DMS153 (cell line): ENCODE results near the gene PDK4.
"Not testable (repeated sequence)": the region's sequence is repeated elsewhere in the genome, so short reads cannot be mapped to it uniquely, and the experiment has no call there.

Experiments used
- DNase-seq: peaks from one replicate; lab custom pipeline; 2025; lab: John Stamatoyannopoulos, UW

Gene PDK4

DNA sequence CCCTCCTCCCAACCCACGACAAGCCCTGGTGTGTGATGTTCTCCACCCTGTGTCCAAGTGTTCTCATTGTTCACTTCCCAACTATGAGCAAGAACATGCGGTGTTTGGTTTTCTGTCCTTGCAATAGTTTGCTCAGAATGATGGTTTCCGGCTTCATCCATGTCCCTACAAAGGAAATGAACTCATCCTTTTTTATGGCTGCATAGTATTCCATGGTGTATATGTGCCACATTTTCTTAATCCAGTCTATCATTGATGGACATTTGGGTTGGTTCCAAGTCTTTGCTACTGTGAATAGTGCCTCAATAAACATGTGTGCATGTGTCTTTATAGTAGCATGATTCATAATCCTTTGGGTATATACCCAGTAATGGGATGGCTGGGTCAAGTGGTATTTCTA lies 8.5 kb upstream of the PDK4 start:
- not testable (repeated sequence) for DNase-seq

GRCh38 chr7:95604397-95604796 lies 8.1 kb upstream of the PDK4 start:
- not testable (repeated sequence) for DNase-seq

- no peak for DNase-seq
Measured at GRCh38 chr7:95602421-95602820, 6.1 kb upstream of the PDK4 start.

GRCh38 chr7:95601316-95601715 lies 5.0 kb upstream of the PDK4 start:
- no peak for DNase-seq

- DNase-seq: no peak
Measured at GRCh38 chr7:95599069-95599468, 2.8 kb upstream of the PDK4 start.

GRCh38 chr7:95598511-95598910 lies 2.2 kb upstream of the PDK4 start:
- DNase-seq: no peak

GRCh38 chr7:95595746-95596197 lies 544 bp downstream of the PDK4 start:
- no peak for DNase-seq

GRCh38 chr7:95594185-95594584 lies 2.1 kb downstream of the PDK4 start:
- DNase-seq: no peak

DNA sequence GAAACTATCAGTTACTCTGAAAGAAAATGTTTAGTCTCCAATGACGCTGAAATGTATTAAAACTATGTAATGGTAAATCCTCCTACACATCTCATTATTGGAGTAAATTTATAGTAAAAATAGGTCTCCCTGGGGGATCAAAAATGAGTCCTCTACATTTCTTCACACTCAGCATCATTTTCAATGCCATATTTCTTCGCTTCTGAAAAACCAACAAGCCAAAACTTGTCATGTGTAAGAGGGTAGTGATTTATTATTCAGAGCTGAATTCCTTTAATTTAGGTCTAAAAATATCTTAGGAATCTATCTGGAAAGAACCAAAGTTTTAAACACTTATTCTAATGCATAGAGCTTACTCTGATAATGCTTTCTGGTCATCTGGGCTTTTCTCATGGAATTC lies 3.0 kb downstream of the PDK4 start:
- DNase-seq: no peak

DNA sequence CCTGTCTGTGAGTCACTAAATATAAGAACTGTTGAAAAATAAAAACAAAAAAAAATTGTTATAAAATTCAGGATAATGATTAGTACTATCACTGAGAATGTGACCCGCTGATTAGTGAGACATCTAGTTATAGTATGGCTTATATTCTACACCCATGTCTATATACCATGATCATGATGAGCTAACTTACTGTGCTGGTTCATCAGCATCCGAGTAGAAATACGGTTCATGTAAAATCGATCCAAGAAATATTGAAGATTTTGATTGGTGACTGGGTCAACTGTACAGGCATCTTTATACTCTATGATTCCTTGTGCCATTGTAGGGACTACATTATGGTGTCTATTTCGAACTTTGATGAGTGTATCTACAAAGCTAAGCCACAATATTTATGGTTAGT lies 3.7 kb downstream of the PDK4 start:
- DNase-seq: no peak

GRCh38 chr7:95590387-95591248 lies 5.7 kb downstream of the PDK4 start:
- no peak for DNase-seq

DNA sequence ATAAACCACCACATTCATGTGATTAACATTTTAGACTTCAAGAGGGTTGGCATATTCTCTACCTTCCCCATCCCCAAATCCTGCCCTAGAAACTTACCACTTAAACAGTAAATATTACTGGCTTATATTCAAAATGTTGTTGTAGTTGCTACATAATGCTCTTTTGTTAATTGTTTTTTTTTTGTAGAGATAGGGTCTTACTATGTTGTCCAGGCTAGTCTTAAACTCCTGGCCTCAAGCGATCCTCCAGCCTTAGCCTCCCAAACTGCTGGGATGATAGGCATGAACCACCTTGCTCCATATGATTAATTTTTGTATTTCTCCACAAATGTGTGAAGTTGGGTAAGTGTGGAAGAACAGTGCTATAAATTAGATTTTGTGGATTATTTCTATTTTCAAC lies 6.5 kb downstream of the PDK4 start:
- no peak for DNase-seq

DNA sequence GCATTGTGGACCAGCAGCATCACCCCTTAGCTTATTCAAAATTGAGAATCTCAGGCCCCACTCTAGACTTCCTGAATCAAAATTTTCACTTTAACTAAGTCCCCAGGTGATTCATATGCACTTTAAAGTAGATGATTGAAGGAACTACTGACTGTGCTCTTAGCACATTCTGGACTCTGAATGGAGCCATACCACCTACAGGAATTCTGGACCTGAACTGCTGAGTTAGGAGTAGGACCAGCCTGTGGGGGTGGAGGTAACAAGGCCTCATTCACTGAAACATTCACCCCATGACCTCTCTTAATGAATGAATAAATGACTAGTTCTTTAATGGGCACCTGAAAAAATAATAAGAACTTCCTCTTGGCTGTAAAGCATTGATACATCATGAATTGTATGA lies 7.3 kb downstream of the PDK4 start:
- no peak for DNase-seq

DNA sequence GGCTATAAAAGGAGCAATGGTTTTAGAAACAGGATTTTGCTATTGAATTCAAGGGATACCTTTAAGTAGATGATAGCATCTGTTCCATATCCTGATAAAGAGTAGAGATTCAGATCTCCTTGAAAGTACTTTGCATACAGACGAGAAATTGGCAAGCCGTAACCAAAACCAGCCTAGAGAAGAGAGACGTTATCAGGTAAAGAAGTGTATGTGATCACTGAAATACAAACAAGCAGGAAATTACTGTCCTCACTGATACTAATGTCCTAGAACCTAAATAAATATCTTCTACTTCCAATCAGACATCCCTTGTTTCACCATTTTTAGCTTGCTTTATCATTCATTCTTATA lies 9.4 kb downstream of the PDK4 start:
- peak; percentile 58 for DNase-seq

GRCh38 chr7:95585426-95585789 lies 10.9 kb downstream of the PDK4 start:
- DNase-seq: no peak

GRCh38 chr7:95584769-95585425 lies 11.4 kb downstream of the PDK4 start:
- no peak for DNase-seq

GRCh38 chr7:95583834-95584621 lies 12.3 kb downstream of the PDK4 start:
- no peak for DNase-seq

GRCh38 chr7:95582578-95583293 lies 13.6 kb downstream of the PDK4 start:
- DNase-seq: no peak

GRCh38 chr7:95581467-95581866 lies 14.8 kb downstream of the PDK4 start:
- no peak for DNase-seq

DNA sequence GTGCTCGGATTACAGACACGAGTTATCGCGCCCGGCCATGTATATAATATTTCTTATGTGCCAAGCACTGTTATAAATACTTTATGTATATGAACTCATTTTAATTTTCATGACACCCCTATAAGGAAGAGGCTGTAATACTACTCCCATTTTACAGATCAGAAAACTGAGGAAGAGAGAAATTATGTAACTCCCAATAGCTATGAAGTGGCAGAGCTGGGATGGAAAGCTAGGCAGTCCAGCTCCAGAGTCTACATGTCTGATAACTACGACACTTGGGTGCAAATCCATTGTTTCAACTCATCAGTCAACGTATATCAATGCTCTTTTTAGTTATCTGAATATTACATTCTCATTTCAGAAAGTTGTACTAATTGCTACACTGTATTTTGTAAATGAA lies 17.0 kb downstream of the PDK4 start:
- no peak for DNase-seq

DNA sequence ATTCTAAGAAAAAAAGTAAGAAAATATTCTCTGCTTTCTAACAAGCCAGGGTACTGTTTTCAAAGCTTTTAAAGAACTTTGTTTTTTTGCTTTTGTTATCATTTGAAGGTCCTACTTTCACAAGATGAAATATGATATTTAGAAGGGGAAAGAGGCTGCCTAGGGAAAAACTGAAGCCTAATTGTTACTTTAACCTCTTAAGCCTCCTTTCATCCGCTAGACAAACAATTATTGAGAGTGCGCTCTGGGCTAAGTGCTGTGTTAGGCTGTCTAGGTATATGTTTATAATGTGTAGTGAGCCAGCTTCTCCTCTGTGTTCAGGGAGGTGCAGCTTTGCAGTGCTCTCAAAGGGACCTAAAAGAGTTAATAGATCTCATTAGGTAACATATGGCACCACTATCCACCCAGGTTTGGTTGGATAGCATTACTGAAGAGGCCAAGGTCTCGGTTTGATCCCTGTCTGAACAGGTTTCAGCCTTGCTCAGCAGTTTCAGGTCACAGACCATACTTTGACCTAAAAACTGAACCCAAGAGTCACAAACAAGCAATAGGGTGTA lies 17.9 kb downstream of the PDK4 start:
- peak; percentile 92 for DNase-seq

DNA sequence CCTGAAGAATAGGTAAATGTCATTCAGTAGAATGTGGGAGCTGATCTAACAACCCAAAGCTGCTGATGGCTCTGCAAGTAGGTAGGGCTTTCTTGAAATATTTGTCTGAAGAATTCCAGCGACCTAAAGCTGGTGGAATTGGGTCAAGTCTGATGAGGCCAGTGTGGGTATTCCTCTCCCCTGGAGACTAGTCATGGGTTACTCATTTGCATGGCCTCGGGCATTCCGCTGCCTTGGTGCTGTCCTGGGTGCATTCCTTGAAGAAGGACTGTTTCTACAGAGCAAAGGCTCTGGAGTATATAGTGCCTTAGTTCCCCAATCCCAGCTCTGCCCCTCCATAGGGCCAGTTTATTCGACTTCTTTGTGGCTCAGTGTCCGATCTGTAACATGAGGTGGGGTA lies 19.2 kb downstream of the PDK4 start:
- DNase-seq: no peak
